ENCODE results near the gene TRMT13. TPM values are rescaled to one million over a fixed set of nuclear protein-coding genes. Genes with fewer than 3 reads are reported as not detected.

TRMT13 gene
- total RNA-seq, 1 experiment from 2014 or later = 25.5 TPM

- ChIA-PET CTCF (no interaction called here), POLR2A (interaction anchor here (1.0 to 1.8 kb wide), 5 partner anchors 82 to 365 kb away, joined by 3 to 9 read pairs (median 4); partner anchors contain the start of genes AGL and FRRS1)
- intact Hi-C loops (cut with micrococcal nuclease) = loop anchor here (5.0 to 10.0 kb wide), 2 partner anchors 323 to 764 kb away; partner anchors contain the start of genes EXTL2 and SLC30A7
- DNase-seq (ENCODE audit: unreplicated experiment) = peak; percentile 58
- Mint-ChIP-seq H3K4me1 (ENCODE audit: insufficient read depth, unreplicated experiment) (peaks cover 19% of the 10 kb centered on the region), H3K9me3 (ENCODE audit: unreplicated experiment) (no peaks in the 10 kb centered on the region), H3K27me3 (ENCODE audit: insufficient read depth, unreplicated experiment) (no peaks in the 10 kb centered on the region), H3K27ac (ENCODE audit: low read depth, unreplicated experiment) (peak overlapping the region; percentile 42), H3K36me3 (ENCODE audit: insufficient read depth, unreplicated experiment) (no peaks in the 10 kb centered on the region), H3K4me3 (ENCODE audit: unreplicated experiment) (peak overlapping the region; percentile 86)
- TF ChIP-seq, protein P1, sequence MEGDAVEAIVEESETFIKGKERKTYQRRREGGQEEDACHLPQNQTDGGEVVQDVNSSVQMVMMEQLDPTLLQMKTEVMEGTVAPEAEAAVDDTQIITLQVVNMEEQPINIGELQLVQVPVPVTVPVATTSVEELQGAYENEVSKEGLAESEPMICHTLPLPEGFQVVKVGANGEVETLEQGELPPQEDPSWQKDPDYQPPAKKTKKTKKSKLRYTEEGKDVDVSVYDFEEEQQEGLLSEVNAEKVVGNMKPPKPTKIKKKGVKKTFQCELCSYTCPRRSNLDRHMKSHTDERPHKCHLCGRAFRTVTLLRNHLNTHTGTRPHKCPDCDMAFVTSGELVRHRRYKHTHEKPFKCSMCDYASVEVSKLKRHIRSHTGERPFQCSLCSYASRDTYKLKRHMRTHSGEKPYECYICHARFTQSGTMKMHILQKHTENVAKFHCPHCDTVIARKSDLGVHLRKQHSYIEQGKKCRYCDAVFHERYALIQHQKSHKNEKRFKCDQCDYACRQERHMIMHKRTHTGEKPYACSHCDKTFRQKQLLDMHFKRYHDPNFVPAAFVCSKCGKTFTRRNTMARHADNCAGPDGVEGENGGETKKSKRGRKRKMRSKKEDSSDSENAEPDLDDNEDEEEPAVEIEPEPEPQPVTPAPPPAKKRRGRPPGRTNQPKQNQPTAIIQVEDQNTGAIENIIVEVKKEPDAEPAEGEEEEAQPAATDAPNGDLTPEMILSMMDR (IDR thresholded peaks at IDR 0.05; ENCODE audit: unreplicated experiment) = no peak
- no TSS peak for BruUV-seq (replicated peaks)
These were observed 2.3 kb upstream of the TRMT13 start for GRCh38 chr1:100130552-100131077.

- Mint-ChIP-seq H3K27me3 (ENCODE audit: insufficient read depth, unreplicated experiment) (no peaks in the 10 kb centered on the region), H3K27ac (ENCODE audit: low read depth, unreplicated experiment) (peak overlapping the region; percentile 75), H3K4me3 (ENCODE audit: unreplicated experiment) (peak overlapping the region; percentile 86), H3K4me1 (ENCODE audit: insufficient read depth, unreplicated experiment) (peaks cover 19% of the 10 kb centered on the region), H3K36me3 (ENCODE audit: insufficient read depth, unreplicated experiment) (peaks cover 2% of the 10 kb centered on the region), H3K9me3 (ENCODE audit: unreplicated experiment) (no peaks in the 10 kb centered on the region)
- no TSS peak for BruUV-seq (replicated peaks)
- POLR2A ChIA-PET = interaction anchor here (0.5 to 1.8 kb wide), 3 partner anchors 92 to 368 kb away, joined by 3 to 5 read pairs (median 4); no protein-coding TSS in a partner anchor
- no peak for DNase-seq (ENCODE audit: unreplicated experiment)
- intact Hi-C loops (cut with micrococcal nuclease) = loop anchor here (2.0 to 10.0 kb wide), 7 partner anchors 95 to 763 kb away; partner anchors contain the start of genes CDC14A, EXTL2, RTCA and SLC30A7
- TF ChIP-seq, protein P1 (IDR thresholded peaks at IDR 0.05; ENCODE audit: unreplicated experiment) = no peak
- CTCF ChIA-PET = no interaction called here
These were observed 1.3 kb upstream of the TRMT13 start for GRCh38 chr1:100131623-100132022.

GRCh38 chr1:100134872-100135271 is 1.9 kb downstream of the TRMT13 start:
- POLR2A ChIA-PET = interaction anchor here (1.0 kb wide), 1 partner anchor 97 kb away, joined by 3 read pairs; a partner anchor contains a TSS
- Mint-ChIP-seq H3K36me3 (ENCODE audit: insufficient read depth, unreplicated experiment) (peaks cover 32% of the 10 kb centered on the region), H3K9me3 (ENCODE audit: unreplicated experiment) (no peaks in the 10 kb centered on the region), H3K4me1 (ENCODE audit: insufficient read depth, unreplicated experiment) (peaks cover 12% of the 10 kb centered on the region), H3K27me3 (ENCODE audit: insufficient read depth, unreplicated experiment) (no peaks in the 10 kb centered on the region), H3K27ac (ENCODE audit: low read depth, unreplicated experiment) (no peak overlapping the region), H3K4me3 (ENCODE audit: unreplicated experiment) (peak overlapping the region; percentile 86)
- no TSS peak for BruUV-seq (replicated peaks)
- TF ChIP-seq, protein P1 (IDR thresholded peaks at IDR 0.05; ENCODE audit: unreplicated experiment) = no peak
- intact Hi-C loops (cut with micrococcal nuclease) = loop anchor here (5.0 to 10.0 kb wide), 2 partner anchors 328 to 760 kb away; partner anchors contain the start of genes EXTL2 and SLC30A7
- DNase-seq (ENCODE audit: unreplicated experiment) = peak; percentile 10
- CTCF ChIA-PET = interaction anchor here (0.6 to 1.7 kb wide), 3 partner anchors 54 to 343 kb away, joined by 3 to 12 read pairs (median 4); no protein-coding TSS in a partner anchor

DNA sequence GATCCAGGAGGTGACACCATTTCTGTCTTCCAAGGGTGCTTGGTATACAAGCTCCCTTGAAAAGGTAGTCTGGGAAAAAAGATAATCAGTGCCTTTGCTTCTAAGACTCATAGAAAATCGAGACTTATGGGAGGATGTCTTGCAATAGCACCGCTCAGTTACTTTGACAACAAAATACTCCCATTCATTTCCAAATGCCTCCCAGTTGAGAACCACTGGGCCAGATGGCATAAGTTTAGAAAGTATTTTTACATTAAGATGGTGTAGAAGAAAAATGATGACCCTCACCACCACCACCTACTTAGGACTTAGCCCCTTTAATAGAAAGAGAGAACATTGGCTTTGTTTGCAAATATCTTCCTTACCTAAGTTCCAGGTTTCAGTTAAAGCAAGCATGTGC is 4.6 kb downstream of the TRMT13 start:
- H3K36me3 Mint-ChIP-seq (ENCODE audit: insufficient read depth, unreplicated experiment) = peaks cover 59% of the 10 kb centered on the region
- H3K4me3 Mint-ChIP-seq (ENCODE audit: unreplicated experiment) = no peak overlapping the region
- no peaks in the 10 kb centered on the region for H3K9me3 Mint-ChIP-seq (ENCODE audit: unreplicated experiment)
- H3K27me3 Mint-ChIP-seq (ENCODE audit: insufficient read depth, unreplicated experiment) = no peaks in the 10 kb centered on the region
- ChIA-PET POLR2A (interaction anchor here (1.0 kb wide), 1 partner anchor 100 kb away, joined by 4 read pairs; a partner anchor contains a TSS), CTCF (interaction anchor here (0.6 kb wide), 1 partner anchor 317 kb away, joined by 3 read pairs; no protein-coding TSS in a partner anchor)
- no peak overlapping the region for H3K27ac Mint-ChIP-seq (ENCODE audit: low read depth, unreplicated experiment)
- TF ChIP-seq, protein P1 (IDR thresholded peaks at IDR 0.05; ENCODE audit: unreplicated experiment) = no peak
- no peak for DNase-seq (ENCODE audit: unreplicated experiment)
- H3K4me1 Mint-ChIP-seq (ENCODE audit: insufficient read depth, unreplicated experiment) = peaks cover 10% of the 10 kb centered on the region
- intact Hi-C loops (cut with micrococcal nuclease) = loop anchor here (10.0 kb wide), 1 partner anchor 757 kb away; the partner anchor contains the start of genes EXTL2 and SLC30A7
- no TSS peak for BruUV-seq (replicated peaks)

All from MCF 10A (cell line).